HG02870 (cell line): Measurements from ENCODE around the gene RIBC2.
"Not testable (repeated sequence)": the region's sequence is repeated elsewhere in the genome, so short reads cannot be mapped to it uniquely, and the experiment has no call there.

ENCODE experiments used
- ATAC-seq: cut with Tn5 transposase; IDR thresholded peaks from one replicate; pipeline ENCODE4 v1.9.1; 2021; ENCODE audit warnings: mild to moderate bottlenecking, moderate library complexity; ENCODE audit not compliant: unreplicated experiment

Gene RIBC2

DNA sequence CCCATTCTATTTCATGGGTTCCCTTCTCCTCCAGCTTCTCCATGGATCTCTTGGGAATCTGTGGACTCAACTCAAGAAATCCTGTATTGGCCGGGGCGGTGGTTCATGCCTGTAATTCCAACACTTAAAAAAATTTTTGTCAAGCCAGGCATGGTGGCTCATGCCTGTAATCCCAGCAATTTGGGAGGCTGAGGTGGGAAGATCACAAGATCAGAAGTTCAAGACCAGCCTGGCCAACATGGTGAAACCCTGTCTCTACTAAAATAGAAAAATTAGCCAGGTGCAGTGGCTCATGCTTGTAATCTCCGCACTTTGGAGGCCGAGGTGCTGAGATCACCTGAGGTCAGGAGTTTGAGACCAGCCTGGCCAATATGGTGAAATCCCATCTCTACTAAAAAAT, 34.1 kb downstream of the RIBC2 start:
- ATAC-seq, result not testable (repeated sequence)

DNA sequence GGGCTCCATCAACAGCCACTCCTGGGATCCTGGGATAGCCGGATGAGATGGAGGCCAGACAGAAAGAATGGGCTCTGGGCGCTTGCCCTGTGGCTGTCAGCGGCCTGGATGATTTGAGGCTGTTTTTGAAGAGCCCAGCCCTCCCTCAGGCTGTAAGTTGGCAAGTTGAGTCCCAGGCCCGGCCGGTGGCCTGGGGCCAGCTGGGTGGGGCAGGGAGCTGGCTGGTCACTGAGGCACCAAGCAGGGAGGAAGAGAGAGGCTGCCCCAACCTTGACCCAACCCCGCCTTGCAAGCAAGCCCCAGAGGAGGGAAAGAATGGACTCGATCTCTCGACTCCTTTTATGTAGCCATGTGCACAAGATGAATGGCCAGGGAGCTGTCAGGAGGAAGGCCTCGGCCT, 34.9 kb downstream of the RIBC2 start:
- no peak for ATAC-seq

DNA sequence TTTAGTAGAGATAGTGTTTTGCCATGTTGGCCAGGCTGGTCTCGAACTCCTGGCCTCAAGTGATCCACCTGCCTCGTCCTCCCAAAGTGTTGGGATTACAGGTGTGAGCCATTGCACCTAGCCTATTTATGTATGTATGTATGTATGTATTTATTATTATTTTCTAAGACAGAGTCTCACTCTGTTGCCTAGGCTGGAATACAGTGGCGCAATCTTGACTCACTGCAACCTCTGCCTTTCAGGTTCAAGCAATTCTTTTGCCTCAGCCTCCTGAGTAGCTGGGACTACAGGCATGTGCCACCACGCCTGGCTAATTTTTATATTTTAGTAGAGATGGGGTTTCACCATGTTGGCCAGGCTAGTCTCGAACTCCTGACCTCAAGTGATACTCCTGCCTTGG, 35.9 kb downstream of the RIBC2 start:
- not testable (repeated sequence) for ATAC-seq

DNA sequence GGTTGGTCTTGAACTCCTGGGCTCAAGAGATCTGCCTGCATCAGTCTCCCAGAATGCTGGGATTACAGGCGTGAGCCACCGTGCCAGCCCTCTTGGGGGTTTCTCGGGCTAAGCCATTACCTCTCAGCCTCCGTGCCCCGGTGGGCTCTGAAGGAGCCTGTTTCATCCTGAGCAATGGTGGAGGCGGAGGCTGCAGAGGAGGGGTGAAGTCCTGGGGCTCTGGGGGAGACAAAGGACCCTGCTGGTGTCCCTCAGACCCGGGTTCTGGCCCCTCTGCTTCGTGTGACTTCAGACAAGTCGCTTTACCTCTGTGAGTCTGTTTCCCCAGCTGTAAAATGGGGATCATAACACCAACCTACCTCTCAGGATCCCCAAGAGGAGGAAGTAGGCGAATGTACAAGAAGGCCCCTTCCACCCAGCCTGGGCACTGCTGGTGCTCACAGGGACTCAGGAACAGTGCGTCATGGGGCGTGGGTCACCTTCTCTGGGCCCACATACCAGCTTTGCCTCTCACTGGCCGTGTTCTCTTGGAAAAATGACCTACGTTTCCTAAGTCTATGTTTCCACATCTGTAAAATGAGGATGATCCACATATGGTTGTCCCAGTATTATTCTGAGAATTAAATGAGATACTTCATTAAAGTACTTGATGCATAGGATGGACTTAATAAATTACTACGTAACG, 36.8 kb downstream of the RIBC2 start:
- ATAC-seq, result no peak

- no peak for ATAC-seq
Measured at GRCh38 chr22:45450921-45451651, 37.6 kb downstream of the RIBC2 start.

DNA sequence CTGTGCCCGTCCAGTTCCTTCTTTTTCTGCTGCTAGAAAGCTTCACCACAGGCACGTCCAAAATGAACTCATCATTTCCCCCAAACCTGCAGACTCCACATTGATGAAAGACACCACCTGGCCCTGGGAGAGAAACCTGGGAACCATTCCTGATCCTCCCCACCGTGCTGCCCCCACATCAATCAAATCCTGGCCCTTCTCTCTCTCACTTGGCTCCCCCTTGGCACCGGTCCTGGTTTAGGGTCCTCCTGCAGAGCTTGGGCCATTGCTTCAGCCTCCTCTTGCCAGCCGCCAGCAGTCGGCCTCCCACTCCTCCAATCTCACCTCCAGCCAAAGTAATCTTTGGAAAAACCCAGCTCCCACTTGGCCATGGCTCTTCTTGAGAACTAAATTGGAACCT, 38.5 kb downstream of the RIBC2 start:
- no peak for ATAC-seq

- no peak for ATAC-seq
Measured at GRCh38 chr22:45452565-45453379, 39.3 kb downstream of the RIBC2 start.

DNA sequence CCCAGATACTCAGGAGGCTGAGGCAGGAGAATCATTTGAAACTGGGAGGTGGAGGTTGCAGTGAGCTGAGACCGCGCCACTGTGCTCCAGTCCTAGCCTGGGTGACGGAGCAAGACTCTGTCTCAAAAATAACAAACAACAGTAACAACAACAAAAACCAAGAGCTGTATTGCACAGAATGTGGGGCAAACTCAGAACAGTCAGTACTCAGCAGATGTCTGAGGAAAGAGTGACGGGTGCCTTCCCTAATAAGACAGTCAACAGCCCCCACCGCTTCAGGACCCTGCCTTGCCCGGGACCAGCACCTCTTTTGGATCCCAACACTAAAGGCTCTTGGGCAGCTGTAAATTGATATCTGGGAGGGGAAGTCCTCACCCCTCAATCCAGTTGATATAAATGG, 40.3 kb downstream of the RIBC2 start:
- no peak for ATAC-seq

DNA sequence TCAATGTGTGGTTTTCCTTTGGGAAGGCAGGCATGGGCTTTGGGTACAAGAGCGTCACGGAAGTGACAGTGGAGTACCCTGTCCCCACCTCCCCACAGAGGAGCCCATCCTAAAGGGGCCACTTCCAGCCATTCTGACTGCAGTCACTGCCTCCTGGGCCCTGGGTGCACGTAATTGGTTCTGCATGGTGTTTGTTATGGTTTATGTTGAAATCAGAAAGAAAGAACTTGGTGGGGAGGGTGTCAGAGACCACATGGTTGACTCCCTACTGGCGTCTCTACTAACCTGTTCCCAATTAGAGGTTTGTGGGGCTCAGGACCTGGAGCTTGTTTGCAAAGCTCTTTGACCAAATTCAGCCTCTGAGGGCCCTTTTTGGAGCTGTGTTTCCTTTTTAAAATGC, 40.8 kb downstream of the RIBC2 start:
- ATAC-seq, result no peak

DNA sequence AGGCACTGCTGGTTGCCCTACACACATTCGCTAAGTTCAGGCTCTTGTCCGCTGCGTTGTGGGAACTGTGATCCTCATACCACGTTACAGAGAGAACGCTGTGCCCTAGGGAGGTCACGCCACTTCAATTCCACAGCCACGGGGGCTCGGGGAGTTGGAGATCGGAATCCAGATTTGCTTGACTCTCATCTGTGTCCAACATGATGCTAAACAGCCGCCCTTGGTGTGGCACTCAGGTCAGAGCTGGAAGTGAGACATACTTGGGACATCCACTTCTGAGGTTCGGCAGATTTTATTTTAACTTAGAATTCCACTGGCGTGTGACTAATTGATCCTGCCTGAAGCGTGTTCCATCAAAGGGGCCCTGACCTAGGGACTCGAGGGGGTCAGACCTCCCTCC, 41.7 kb downstream of the RIBC2 start:
- ATAC-seq, result no peak

GRCh38 chr22:45455621-45456020, 42.1 kb downstream of the RIBC2 start:
- no peak for ATAC-seq

DNA sequence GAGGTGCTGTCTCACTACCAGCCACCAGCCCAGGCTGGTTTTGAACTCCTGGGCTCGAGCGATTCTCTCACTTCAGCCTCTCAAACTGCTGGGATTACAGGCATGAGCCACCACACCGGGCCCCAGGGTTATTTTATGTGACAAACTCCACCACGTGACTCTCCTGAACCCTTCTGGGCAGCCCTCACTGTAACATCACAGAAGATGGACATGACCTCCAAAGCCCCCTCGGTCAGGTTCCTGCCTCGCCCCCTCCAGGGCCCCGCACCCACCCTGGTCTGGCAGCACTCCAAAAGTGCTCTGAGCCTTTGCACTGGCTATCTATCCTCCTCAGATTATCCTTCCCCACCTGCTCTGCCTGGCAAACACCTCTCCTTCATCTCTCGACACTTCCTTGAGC, 43.3 kb downstream of the RIBC2 start:
- ATAC-seq, result no peak

DNA sequence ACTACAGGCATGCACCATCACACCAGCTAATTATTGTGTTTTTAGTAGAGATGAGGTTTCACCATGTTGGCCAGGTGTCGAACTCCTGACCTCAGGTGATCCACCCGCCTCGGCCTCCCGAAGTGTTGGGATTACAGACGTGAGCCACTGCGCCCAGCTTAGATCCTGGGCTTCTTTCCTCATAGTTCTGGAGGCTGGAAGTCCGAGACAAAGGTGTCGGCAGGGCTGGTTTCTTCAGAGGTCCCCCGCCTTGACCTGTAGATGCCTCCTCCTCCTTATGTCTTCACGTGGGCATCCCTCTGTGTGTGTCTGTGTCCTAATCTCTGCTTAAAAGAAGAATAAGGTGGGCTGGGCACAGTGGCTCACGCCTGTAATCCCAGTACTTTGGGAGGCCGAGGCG, 45.0 kb downstream of the RIBC2 start:
- ATAC-seq, result no peak

DNA sequence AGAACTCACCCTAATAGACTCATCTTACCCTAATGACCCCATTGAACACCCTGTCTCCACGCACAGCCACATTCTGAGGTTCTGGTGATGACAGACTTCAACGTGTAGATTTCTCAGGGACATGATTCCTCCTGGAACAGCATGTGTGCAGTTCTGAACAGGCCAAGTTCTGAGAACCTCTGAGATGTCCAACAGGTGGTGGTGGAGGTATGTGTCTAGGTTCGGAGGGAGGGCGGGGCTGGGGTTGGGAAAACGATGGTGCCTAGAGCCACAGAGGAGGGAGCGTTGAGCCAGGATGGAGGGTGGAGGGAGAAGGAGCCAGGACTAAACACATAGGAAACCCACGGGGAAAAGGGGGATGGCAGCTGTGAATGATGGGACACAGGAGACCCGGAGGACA, 45.7 kb downstream of the RIBC2 start:
- no peak for ATAC-seq

DNA sequence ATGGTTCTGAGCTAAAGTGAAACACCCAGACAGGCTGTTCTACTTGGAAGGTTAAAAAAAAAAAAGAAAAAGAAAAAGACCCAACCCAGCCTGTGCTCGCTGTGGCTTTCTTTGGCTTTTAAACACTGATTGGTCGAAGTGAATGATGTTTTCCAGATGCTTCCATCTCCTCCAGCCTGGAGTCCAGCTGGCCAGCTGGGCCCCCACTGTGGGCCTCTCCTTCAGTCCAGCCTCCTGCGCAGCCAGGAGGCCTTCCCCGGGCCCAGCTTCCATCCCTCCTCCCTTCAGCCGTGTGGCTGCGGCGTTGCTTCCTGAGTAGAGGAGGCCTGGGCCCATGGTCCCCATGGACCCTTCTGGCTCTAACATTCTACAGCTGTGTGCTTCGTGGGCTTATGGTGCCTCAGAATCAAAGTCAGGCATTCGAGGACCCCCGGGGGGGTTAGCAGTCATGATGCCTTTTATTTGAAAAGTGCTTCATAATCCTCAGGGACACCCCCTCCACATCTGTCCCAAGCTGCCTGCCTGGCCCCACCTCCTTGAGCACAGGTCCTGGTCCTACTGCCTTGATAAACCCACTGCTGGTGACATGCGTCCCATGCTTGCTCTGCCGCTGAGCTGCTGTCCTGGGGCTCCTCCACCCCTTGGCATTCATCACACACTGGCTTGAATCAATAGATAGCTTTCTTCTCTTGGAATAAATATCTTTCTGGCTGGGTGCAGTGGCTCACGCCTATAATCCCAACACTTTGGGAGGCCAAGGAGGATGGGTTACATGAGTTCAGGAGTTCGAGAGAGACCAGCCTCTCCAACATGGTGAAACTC, 47.0 kb downstream of the RIBC2 start:
- ATAC-seq, result no peak

GRCh38 chr22:45462034-45462655, 48.7 kb downstream of the RIBC2 start:
- ATAC-seq, result no peak

DNA sequence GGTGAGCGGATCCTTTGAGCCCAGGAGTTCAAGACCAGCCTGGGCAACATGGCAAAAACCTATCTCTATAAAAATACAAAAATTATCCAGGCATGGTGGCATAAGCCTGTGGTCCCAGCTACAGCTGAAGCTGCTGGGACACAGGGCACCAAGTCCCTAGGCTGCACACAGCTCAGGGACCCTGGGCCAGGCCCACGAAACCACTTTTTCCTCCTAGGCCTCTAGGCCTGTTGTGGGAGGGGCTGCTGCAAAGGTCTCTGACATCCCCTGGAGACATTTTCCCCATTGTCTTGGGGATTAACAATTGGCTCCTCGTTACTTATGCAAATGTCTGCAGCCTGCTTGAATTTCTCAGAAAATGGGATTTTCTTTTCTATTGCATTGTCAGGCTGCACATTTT, 50.2 kb downstream of the RIBC2 start:
- ATAC-seq, result not testable (repeated sequence)

DNA sequence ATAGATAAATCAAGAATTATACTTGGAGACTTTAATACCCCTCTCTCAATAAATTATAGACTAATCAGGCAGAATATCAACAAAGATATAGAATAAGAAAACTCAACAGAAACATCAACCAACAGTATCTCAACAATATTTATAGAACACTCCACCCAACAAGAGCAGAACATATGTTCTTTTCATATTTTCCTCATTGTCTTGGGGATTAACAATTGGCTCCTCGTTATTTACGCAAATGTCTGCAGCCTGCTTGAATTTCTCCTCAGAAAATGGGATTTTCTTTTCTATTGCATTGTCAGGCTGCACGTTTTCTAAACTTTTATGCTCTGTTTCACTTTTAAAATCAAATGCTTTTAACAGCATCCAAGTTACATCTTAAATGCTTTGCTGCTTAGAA, 52.1 kb downstream of the RIBC2 start:
- no peak for ATAC-seq

DNA sequence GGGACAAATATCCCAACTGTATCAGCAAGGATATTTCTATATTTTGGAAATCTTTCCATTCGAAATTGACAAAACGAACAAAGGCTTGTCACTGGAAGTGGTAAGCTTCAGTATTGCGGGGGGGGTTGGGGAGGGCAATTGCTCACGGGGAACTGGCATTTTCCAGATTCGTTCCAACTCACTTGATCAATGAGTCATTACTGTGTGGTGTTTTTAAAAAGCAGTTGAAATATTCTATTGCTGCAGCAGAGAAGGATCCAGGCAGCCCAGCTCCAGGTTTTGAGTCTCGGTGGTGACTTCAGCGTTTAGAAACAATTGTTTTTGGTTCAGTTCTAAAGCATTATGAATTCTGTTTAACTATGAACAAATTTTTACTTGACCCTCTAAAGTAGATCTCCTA, 55.4 kb downstream of the RIBC2 start:
- ATAC-seq, result no peak

DNA sequence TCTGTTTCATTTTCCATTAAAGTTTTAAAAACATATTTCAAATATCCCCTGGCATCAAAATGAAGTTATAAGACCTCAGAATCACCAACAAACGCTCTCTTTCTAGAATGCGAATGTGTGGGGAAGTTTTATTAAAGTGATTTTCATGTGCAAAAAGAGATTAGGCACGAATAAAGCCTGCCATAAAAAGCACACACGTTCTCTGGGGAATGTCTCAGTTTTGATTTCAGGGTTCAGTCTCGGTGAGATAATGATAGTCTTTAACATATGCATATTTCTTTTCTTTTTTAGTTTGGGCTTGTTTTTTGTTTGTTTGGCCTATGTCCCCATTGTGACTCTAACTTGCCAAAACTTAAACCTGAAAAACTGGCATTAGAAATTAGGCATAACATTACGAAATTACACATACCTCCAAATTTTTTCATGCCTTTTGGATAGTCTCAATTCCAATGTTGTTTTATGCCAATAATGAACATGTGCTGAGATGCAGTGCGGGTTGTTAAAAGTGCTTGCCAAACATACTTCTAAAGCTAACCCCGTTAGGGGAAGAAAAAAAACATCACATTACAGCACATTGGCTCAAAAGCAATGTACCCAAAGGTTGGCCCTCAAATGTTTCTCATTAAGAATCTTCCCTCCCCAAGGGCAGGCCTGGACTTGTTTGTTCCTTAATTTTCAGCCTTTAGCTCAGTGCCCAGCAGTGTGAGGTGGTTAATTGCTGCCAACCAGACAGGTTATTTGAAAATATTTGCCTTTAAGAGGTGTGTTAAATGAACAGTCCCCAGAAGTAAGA, 56.0 kb downstream of the RIBC2 start:
- ATAC-seq, result no peak
